ENCODE results near the gene ALDH2. TPM values are rescaled to one million over a fixed set of nuclear protein-coding genes. Genes with fewer than 3 reads are reported as not detected.
"Not testable (repeated sequence)": the region's sequence is repeated elsewhere in the genome, so short reads cannot be mapped to it uniquely, and the experiment has no call there.

The ALDH2 gene
- 436 TPM for total RNA-seq
- long read RNA-seq, full-length matches to known transcripts, result 3,456 of 3,725 reads
- long read RNA-seq, partial matches to known transcripts, result 146 of 3,725 reads
- long read RNA-seq, other reads (novel, unspliced or antisense), result 123 of 3,725 reads

- no peak for DNase-seq (ENCODE audit: low spot score)
Observed at GRCh38 chr12:111766608-111767361, at the start of gene ALDH2. Gene ALDH2 (plus strand): TSS chr12:111766933. CDS start chr12:111766983, 50 bp downstream.

- not testable (repeated sequence) for DNase-seq (ENCODE audit: low spot score)
Observed at GRCh38 chr12:111719316-111719715, 47.4 kb upstream of the ALDH2 start.

- no peak for DNase-seq (ENCODE audit: low spot score)
Observed at GRCh38 chr12:111720457-111720856, 46.3 kb upstream of the ALDH2 start.

- DNase-seq (ENCODE audit: low spot score), result not testable (repeated sequence)
Observed at GRCh38 chr12:111723646-111724360, 42.9 kb upstream of the ALDH2 start.

- no peak for DNase-seq (ENCODE audit: low spot score)
Observed at GRCh38 chr12:111728795-111729194, 37.9 kb upstream of the ALDH2 start.

GRCh38 chr12:111730420-111730819 is 36.3 kb upstream of the ALDH2 start:
- DNase-seq (ENCODE audit: low spot score), result no peak

GRCh38 chr12:111732786-111733185 is 33.9 kb upstream of the ALDH2 start:
- DNase-seq (ENCODE audit: low spot score), result no peak

GRCh38 chr12:111733340-111733915 is 33.3 kb upstream of the ALDH2 start:
- DNase-seq (ENCODE audit: low spot score), result no peak

- not testable (repeated sequence) for DNase-seq (ENCODE audit: low spot score)
Observed at GRCh38 chr12:111739524-111739923, 27.2 kb upstream of the ALDH2 start.

- no peak for DNase-seq (ENCODE audit: low spot score)
Observed at GRCh38 chr12:111741235-111741812, 25.4 kb upstream of the ALDH2 start.

GRCh38 chr12:111745211-111745610 is 21.5 kb upstream of the ALDH2 start:
- no peak for DNase-seq (ENCODE audit: low spot score)

GRCh38 chr12:111747333-111747732 is 19.4 kb upstream of the ALDH2 start:
- no peak for DNase-seq (ENCODE audit: low spot score)

GRCh38 chr12:111748151-111748672 is 18.5 kb upstream of the ALDH2 start:
- no peak for DNase-seq (ENCODE audit: low spot score)

- DNase-seq (ENCODE audit: low spot score), result no peak
Observed at GRCh38 chr12:111748867-111749266, 17.9 kb upstream of the ALDH2 start.

- DNase-seq (ENCODE audit: low spot score), result no peak
Observed at GRCh38 chr12:111749391-111749790, 17.3 kb upstream of the ALDH2 start.

- DNase-seq (ENCODE audit: low spot score), result no peak
Observed at GRCh38 chr12:111753144-111753881, 13.4 kb upstream of the ALDH2 start.

- no peak for DNase-seq (ENCODE audit: low spot score)
Observed at GRCh38 chr12:111754671-111755070, 12.1 kb upstream of the ALDH2 start.

GRCh38 chr12:111756196-111756595 is 10.5 kb upstream of the ALDH2 start:
- DNase-seq (ENCODE audit: low spot score), result no peak

GRCh38 chr12:111756681-111757080 is 10.1 kb upstream of the ALDH2 start:
- DNase-seq (ENCODE audit: low spot score), result no peak

- DNase-seq (ENCODE audit: low spot score), result no peak
Observed at GRCh38 chr12:111757361-111758119, 9.2 kb upstream of the ALDH2 start.
